Activated CD8-positive, alpha-beta memory T cell treated with anti-CD3 and anti-CD28 coated beads, Interleukin-2, amount 50 U/mL, for 4 hours (primary cell): ENCODE measurements around the gene DNMT3A.

Experiments
- DNase-seq: peaks from one replicate; pipeline ENCODE4 v3.0.0-alpha.2; 2020

DNMT3A gene

GRCh38 chr2:25342372-25343186 is 854 bp upstream of the DNMT3A start:
- peak; percentile 81 for DNase-seq

- peak; percentile 49 for DNase-seq
Observed at GRCh38 chr2:25341011-25341727, 556 bp downstream of the DNMT3A start.

GRCh38 chr2:25340181-25340921 is 1.4 kb downstream of the DNMT3A start:
- DNase-seq: peak; percentile 50

- DNase-seq: no peak
Observed at GRCh38 chr2:25339791-25340180, 1.9 kb downstream of the DNMT3A start.

- DNase-seq: no peak
Observed at GRCh38 chr2:25339211-25339674, 2.5 kb downstream of the DNMT3A start.

GRCh38 chr2:25338401-25338800 is 3.3 kb downstream of the DNMT3A start:
- no peak for DNase-seq

GRCh38 chr2:25337891-25338290 is 3.8 kb downstream of the DNMT3A start:
- no peak for DNase-seq

- no peak for DNase-seq
Observed at GRCh38 chr2:25337276-25337675, 4.4 kb downstream of the DNMT3A start.

- no peak for DNase-seq
Observed at GRCh38 chr2:25336383-25336841, 5.3 kb downstream of the DNMT3A start.

- DNase-seq: no peak
Observed at GRCh38 chr2:25335971-25336370, 5.8 kb downstream of the DNMT3A start.

GRCh38 chr2:25335204-25335603 is 6.5 kb downstream of the DNMT3A start:
- DNase-seq: no peak

GRCh38 chr2:25334482-25334881 is 7.2 kb downstream of the DNMT3A start:
- no peak for DNase-seq

GRCh38 chr2:25333981-25334380 is 7.7 kb downstream of the DNMT3A start:
- no peak for DNase-seq

GRCh38 chr2:25332571-25332970 is 9.2 kb downstream of the DNMT3A start:
- no peak for DNase-seq

GRCh38 chr2:25331686-25332365 is 9.9 kb downstream of the DNMT3A start:
- peak; percentile 77 for DNase-seq

- no peak for DNase-seq
Observed at GRCh38 chr2:25330937-25331336, 10.8 kb downstream of the DNMT3A start.

- no peak for DNase-seq
Observed at GRCh38 chr2:25330273-25330672, 11.5 kb downstream of the DNMT3A start.

GRCh38 chr2:25328152-25329085 is 13.3 kb downstream of the DNMT3A start:
- DNase-seq: no peak

GRCh38 chr2:25326326-25327013 is 15.3 kb downstream of the DNMT3A start:
- no peak for DNase-seq

- DNase-seq: peak; percentile 72
Observed at GRCh38 chr2:25324905-25325592, 16.7 kb downstream of the DNMT3A start.
